ENCODE data around the gene FCN1. TPM values are rescaled to one million over a fixed set of nuclear protein-coding genes. Genes with fewer than 3 reads are reported as not detected.

FCN1 gene
- total RNA-seq, 1 donor from 2014 or later: 84.4 TPM

- Histone ChIP-seq H3K9me3 (no peaks in the 10 kb centered on the region), H3K36me3 (no peaks in the 10 kb centered on the region), H3K4me1 (peaks cover 22% of the 10 kb centered on the region), H3K27me3 (ENCODE audit: low read depth) (peaks cover 23% of the 10 kb centered on the region), H3K27ac (no peak overlapping the region), H3K4me3 (no peak overlapping the region)
- peak; percentile 19 for DNase-seq
- ATAC-seq: no peak
- intact Hi-C loops (cut with DNase I): no loop called here
- TF ChIP-seq, protein P1, sequence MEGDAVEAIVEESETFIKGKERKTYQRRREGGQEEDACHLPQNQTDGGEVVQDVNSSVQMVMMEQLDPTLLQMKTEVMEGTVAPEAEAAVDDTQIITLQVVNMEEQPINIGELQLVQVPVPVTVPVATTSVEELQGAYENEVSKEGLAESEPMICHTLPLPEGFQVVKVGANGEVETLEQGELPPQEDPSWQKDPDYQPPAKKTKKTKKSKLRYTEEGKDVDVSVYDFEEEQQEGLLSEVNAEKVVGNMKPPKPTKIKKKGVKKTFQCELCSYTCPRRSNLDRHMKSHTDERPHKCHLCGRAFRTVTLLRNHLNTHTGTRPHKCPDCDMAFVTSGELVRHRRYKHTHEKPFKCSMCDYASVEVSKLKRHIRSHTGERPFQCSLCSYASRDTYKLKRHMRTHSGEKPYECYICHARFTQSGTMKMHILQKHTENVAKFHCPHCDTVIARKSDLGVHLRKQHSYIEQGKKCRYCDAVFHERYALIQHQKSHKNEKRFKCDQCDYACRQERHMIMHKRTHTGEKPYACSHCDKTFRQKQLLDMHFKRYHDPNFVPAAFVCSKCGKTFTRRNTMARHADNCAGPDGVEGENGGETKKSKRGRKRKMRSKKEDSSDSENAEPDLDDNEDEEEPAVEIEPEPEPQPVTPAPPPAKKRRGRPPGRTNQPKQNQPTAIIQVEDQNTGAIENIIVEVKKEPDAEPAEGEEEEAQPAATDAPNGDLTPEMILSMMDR (IDR thresholded peaks at IDR 0.05): no peak
These were observed 15.5 kb upstream of the FCN1 start for GRCh38 chr9:134933076-134933659.

GRCh38 chr9:134932606-134933005 lies 14.9 kb upstream of the FCN1 start:
- no peak for ATAC-seq
- peaks cover 17% of the 10 kb centered on the region for H3K4me1 ChIP-seq

GRCh38 chr9:134932171-134932570 lies 14.5 kb upstream of the FCN1 start:
- Histone ChIP-seq H3K27ac (no peak overlapping the region), H3K4me3 (no peak overlapping the region), H3K4me1 (peaks cover 12% of the 10 kb centered on the region), H3K36me3 (no peaks in the 10 kb centered on the region), H3K9me3 (no peaks in the 10 kb centered on the region), H3K27me3 (ENCODE audit: low read depth) (peaks cover 14% of the 10 kb centered on the region)
- intact Hi-C loops (cut with DNase I): no loop called here
- TF ChIP-seq, protein P1 (IDR thresholded peaks at IDR 0.05): no peak
- DNase-seq (no peak), ATAC-seq (no peak)

More at GRCh38 chr9:134932606-134933005, 14.9 kb upstream of the FCN1 start:
- Histone ChIP-seq H3K9me3 (no peaks in the 10 kb centered on the region), H3K27me3 (ENCODE audit: low read depth) (peaks cover 17% of the 10 kb centered on the region), H3K4me3 (no peak overlapping the region), H3K27ac (no peak overlapping the region), H3K36me3 (no peaks in the 10 kb centered on the region)
- peak; percentile 1 for DNase-seq
- intact Hi-C loops (cut with DNase I): no loop called here
- TF ChIP-seq, protein P1 (IDR thresholded peaks at IDR 0.05): no peak

GRCh38 chr9:134930398-134930797 lies 12.7 kb upstream of the FCN1 start:
- no peak overlapping the region for H3K4me3 ChIP-seq
- H3K27ac ChIP-seq: no peak overlapping the region
- H3K36me3 ChIP-seq: no peaks in the 10 kb centered on the region
- ATAC-seq: peak in 1 of 2 donors; percentile 7
- intact Hi-C loops (cut with DNase I): no loop called here
- H3K27me3 ChIP-seq (ENCODE audit: low read depth): peaks cover 11% of the 10 kb centered on the region
- H3K9me3 ChIP-seq: no peaks in the 10 kb centered on the region
- TF ChIP-seq, protein P1 (IDR thresholded peaks at IDR 0.05): no peak
- H3K4me1 ChIP-seq: peaks cover 11% of the 10 kb centered on the region
- DNase-seq: no peak

GRCh38 chr9:134929193-134930158 lies 11.8 kb upstream of the FCN1 start:
- peak; percentile 90 to 93 for ATAC-seq
- TF ChIP-seq, protein P1 (IDR thresholded peaks at IDR 0.05): no peak
- no peaks in the 10 kb centered on the region for H3K9me3 ChIP-seq
- H3K4me3 ChIP-seq: no peak overlapping the region
- no peaks in the 10 kb centered on the region for H3K36me3 ChIP-seq
- H3K27me3 ChIP-seq (ENCODE audit: low read depth): peaks cover 11% of the 10 kb centered on the region
- peaks cover 9% of the 10 kb centered on the region for H3K4me1 ChIP-seq
- H3K27ac ChIP-seq: peak overlapping the region; percentile 20
- peak; percentile 82 for DNase-seq
- intact Hi-C loops (cut with DNase I): no loop called here
